Endothelial cell (in vitro differentiated cells): Measurements from ENCODE around the gene PLXNB2. TPM values are rescaled to one million over a fixed set of nuclear protein-coding genes. Genes with fewer than 3 reads are reported as not detected.

Experiments used
- DNase-seq: peaks from one replicate; pipeline ENCODE4 v3.0.0; 2021; ENCODE audit warnings: low spot score
- H3K27ac Mint-ChIP-seq: one replicate; pipeline ENCODE4 v1.8.0; 2021; ENCODE audit warnings: mixed read lengths, inconsistent platforms; ENCODE audit not compliant: unreplicated experiment
- H3K27me3 Mint-ChIP-seq: one replicate; pipeline ENCODE4 v1.8.0; 2021; ENCODE audit warnings: mild to moderate bottlenecking, moderate library complexity, mixed read lengths, inconsistent platforms; ENCODE audit not compliant: unreplicated experiment
- H3K36me3 Mint-ChIP-seq: one replicate; pipeline ENCODE4 v1.8.0; 2021; ENCODE audit warnings: mild to moderate bottlenecking, low read depth, mixed read lengths, inconsistent platforms; ENCODE audit not compliant: unreplicated experiment
- H3K4me1 Mint-ChIP-seq: one replicate; pipeline ENCODE4 v1.8.0; 2021; ENCODE audit warnings: mild to moderate bottlenecking, mixed read lengths, inconsistent platforms; ENCODE audit not compliant: unreplicated experiment
- H3K4me3 Mint-ChIP-seq: one replicate; pipeline ENCODE4 v1.8.0; 2021; ENCODE audit warnings: mild to moderate bottlenecking, mixed read lengths, inconsistent platforms; ENCODE audit not compliant: unreplicated experiment
- H3K9me3 Mint-ChIP-seq: one replicate; pipeline ENCODE4 v1.8.0; 2021; ENCODE audit warnings: mixed read lengths, inconsistent platforms; ENCODE audit not compliant: unreplicated experiment
- CTCF ChIP-seq: fragments of 200-600 bp; sonication (generic); IDR thresholded peaks from one replicate; pipeline ENCODE4 v1.5.0; 2021; ENCODE audit warnings: antibody characterized with exemption; ENCODE audit not compliant: unreplicated experiment
- total RNA-seq: library from RNA; stranded (reverse); fragmentation: NEBNext Ultra II Directional; extraction: Animal tissue kit (Norgen Biotek cat#: 25700); gene quantifications from one replicate; pipeline ENCODE4 v1.2.1, GENCODE V29; 2021; ENCODE audit not compliant: unreplicated experiment

PLXNB2 gene
- total RNA-seq, 1 donor from 2014 or later = 96.5 TPM

- H3K9me3 Mint-ChIP-seq = no peaks in the 10 kb centered on the region
- TF ChIP-seq CTCF = no peak
- no peak overlapping the region for H3K27ac Mint-ChIP-seq
- peak overlapping the region; percentile 42 for H3K4me3 Mint-ChIP-seq
- peaks cover 13% of the 10 kb centered on the region for H3K27me3 Mint-ChIP-seq
- no peak for DNase-seq
- H3K36me3 Mint-ChIP-seq = peaks cover 5% of the 10 kb centered on the region
- H3K4me1 Mint-ChIP-seq = peaks cover 4% of the 10 kb centered on the region
Observed at GRCh38 chr22:50260801-50261614, 46.4 kb downstream of the PLXNB2 start.

GRCh38 chr22:50260434-50260800 lies 47.0 kb downstream of the PLXNB2 start:
- H3K36me3 Mint-ChIP-seq = peaks cover 5% of the 10 kb centered on the region
- H3K4me1 Mint-ChIP-seq = peaks cover 4% of the 10 kb centered on the region
- H3K27ac Mint-ChIP-seq = no peak overlapping the region
- no peak for DNase-seq
- H3K9me3 Mint-ChIP-seq = no peaks in the 10 kb centered on the region
- peaks cover 13% of the 10 kb centered on the region for H3K27me3 Mint-ChIP-seq
- TF ChIP-seq CTCF = no peak
- peak overlapping the region; percentile 42 for H3K4me3 Mint-ChIP-seq

- Mint-ChIP-seq H3K27ac (no peak overlapping the region), H3K4me3 (no peak overlapping the region), H3K4me1 (no peaks in the 10 kb centered on the region), H3K27me3 (peaks cover 9% of the 10 kb centered on the region), H3K9me3 (no peaks in the 10 kb centered on the region), H3K36me3 (no peaks in the 10 kb centered on the region)
- DNase-seq = no peak
- no peak for TF ChIP-seq CTCF
Observed at GRCh38 chr22:50259302-50259701, 48.1 kb downstream of the PLXNB2 start.

- no peak overlapping the region for H3K27ac Mint-ChIP-seq
Observed at GRCh38 chr22:50258361-50259292, 48.8 kb downstream of the PLXNB2 start.

More at GRCh38 chr22:50258361-50259292, 48.8 kb downstream of the PLXNB2 start:
- Mint-ChIP-seq H3K9me3 (no peaks in the 10 kb centered on the region), H3K4me3 (no peak overlapping the region), H3K4me1 (no peaks in the 10 kb centered on the region), H3K36me3 (no peaks in the 10 kb centered on the region), H3K27me3 (peaks cover 9% of the 10 kb centered on the region)
- no peak for TF ChIP-seq CTCF
- DNase-seq = no peak
